IPS DF 6.9 (cell line): ENCODE measurements around the gene IL15.

Experiments used
- DNase-seq: peaks from one replicate; pipeline ENCODE4 v3.0.0-alpha.2; 2013; ENCODE audit warnings: low read depth, low spot score
- H3K27ac ChIP-seq: one replicate; pipeline ENCODE4 v1.5.1; 2013; ENCODE audit warnings: low read length, control low read depth
- H3K27me3 ChIP-seq: 2 replicates; pipeline ENCODE4 v1.6.1; 2013; ENCODE audit warnings: mild to moderate bottlenecking, low read length; ENCODE audit not compliant: control insufficient read depth, insufficient read depth
- H3K36me3 ChIP-seq: 2 replicates; pipeline ENCODE4 v1.6.1; 2013; ENCODE audit warnings: low read length; ENCODE audit not compliant: control insufficient read depth, insufficient read depth
- H3K4me1 ChIP-seq: 2 replicates; pipeline ENCODE4 v1.6.1; 2013; ENCODE audit warnings: low read length; ENCODE audit not compliant: control insufficient read depth, insufficient read depth
- H3K4me3 ChIP-seq: 2 replicates; pipeline ENCODE4 v1.5.1; 2013; ENCODE audit warnings: mild to moderate bottlenecking, low read length
- H3K9me3 ChIP-seq: 2 replicates; pipeline ENCODE4 v1.6.1; 2013; ENCODE audit warnings: low read length, inconsistent platforms; ENCODE audit not compliant: control insufficient read depth, insufficient read depth
- WGBS: extraction: QIAGEN DNeasy Blood & Tissue Kit; methylation state at CpG from one replicate; pipeline ENCODE4 v1.1.7; 2013; ENCODE audit warnings: mixed read lengths, missing lambda C conversion rate; ENCODE audit not compliant: insufficient read length, insufficient coverage; 5-methylcytosine and 5-hydroxymethylcytosine counted together

IL15 gene

GRCh38 chr4:141692081-141692480, 55.7 kb downstream of the IL15 start:
- H3K4me3 ChIP-seq: no peak overlapping the region
- H3K36me3 ChIP-seq: no peaks in the 10 kb centered on the region
- no peaks in the 10 kb centered on the region for H3K27me3 ChIP-seq
- no peaks in the 10 kb centered on the region for H3K9me3 ChIP-seq
- H3K4me1 ChIP-seq: no peaks in the 10 kb centered on the region
- no CpG with 5 or more reads among the region's 2 CpGs for WGBS
- DNase-seq: no peak
- no peak overlapping the region for H3K27ac ChIP-seq

DNA sequence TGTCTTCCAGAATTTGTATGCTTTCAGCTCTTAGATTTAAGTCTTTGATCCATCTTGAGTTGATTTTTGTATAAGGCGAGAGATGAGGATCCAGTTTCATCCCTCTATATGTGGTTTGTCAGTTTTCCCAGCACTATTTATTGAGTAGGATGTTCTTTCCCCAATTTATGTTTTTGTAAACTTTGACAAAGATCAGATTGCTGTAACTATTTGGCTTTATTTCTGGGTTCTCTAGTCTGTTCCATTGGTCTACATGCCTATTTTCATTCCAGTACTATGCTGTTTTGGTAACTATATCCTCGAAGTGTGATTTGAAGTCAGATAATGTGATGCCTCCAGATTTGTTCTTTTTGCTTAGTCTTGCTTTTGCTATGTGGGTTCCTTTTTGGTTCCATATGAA, 60.7 kb downstream of the IL15 start:
- H3K36me3 ChIP-seq: no peaks in the 10 kb centered on the region
- H3K27me3 ChIP-seq: no peaks in the 10 kb centered on the region
- no CpG with 5 or more reads among the region's 2 CpGs for WGBS
- H3K9me3 ChIP-seq: no peaks in the 10 kb centered on the region
- H3K4me1 ChIP-seq: no peaks in the 10 kb centered on the region
- DNase-seq: no peak
- H3K27ac ChIP-seq: no peak overlapping the region
- no peak overlapping the region for H3K4me3 ChIP-seq

DNA sequence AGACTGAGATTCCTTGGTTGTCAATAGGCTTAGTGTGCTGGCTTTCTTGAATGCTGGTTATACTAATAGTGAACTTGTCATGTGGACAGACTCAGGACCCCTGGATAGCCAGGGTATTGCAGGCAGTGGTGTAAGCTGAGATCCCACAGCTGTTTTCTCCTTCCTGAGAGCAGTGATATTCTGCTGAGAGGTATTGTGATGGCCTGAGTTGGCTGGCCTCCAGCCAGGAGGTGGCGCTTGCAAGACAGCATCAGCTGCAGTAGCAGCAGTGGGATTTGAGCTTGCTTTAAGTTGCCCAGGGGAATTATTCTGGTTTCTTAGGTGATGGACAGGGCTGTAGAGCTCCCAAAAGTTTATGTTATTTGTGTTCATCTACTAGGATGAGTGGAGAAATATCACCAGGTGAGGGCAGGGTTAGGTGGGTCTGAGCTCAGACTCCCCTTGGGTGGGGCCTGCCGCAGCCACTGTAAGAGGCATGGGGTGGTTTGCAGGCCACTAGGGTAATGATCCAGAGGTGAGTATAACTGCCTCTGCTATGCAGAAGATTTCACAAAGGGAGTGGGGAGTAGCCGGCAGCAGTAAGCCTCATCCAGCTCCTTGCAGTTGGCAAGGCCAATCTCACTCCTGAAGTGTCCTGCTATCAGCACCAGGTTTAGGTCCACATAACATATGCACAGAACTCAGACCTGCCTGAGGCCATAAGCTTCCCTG, 66.2 kb downstream of the IL15 start:
- no CpG with 5 or more reads among the region's 3 CpGs for WGBS

DNA sequence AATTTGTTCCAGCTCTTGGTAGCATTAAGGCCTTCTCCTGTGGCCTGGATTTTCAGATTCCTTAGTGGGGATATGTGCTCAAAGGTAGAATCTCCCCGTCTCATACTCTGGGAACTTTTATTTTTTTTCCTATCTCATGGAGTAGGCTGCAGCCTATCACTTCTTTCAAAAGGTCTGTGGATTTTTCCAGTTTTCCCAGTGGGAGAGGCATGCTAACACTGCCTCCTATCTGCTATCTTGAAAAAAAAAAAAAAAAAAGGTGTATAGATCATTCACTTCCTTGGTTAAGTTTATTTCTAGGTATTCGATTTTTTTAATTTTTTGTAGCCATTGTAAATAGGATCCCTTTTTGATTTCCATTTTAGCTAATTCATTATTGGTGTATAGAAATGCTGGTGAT, 67.1 kb downstream of the IL15 start:
- Histone ChIP-seq H3K27ac (no peak overlapping the region), H3K4me3 (no peak overlapping the region), H3K4me1 (no peaks in the 10 kb centered on the region), H3K36me3 (no peaks in the 10 kb centered on the region), H3K27me3 (no peaks in the 10 kb centered on the region), H3K9me3 (no peaks in the 10 kb centered on the region)
- no peak for DNase-seq
- no CpG with 5 or more reads among the region's 2 CpGs for WGBS

More for the DNA sequence above, 66.2 kb downstream of the IL15 start:
- Histone ChIP-seq H3K36me3 (no peaks in the 10 kb centered on the region), H3K9me3 (no peaks in the 10 kb centered on the region), H3K27me3 (no peaks in the 10 kb centered on the region), H3K4me3 (no peak overlapping the region), H3K4me1 (no peaks in the 10 kb centered on the region), H3K27ac (no peak overlapping the region)
- no peak for DNase-seq

GRCh38 chr4:141705048-141705746, 68.8 kb downstream of the IL15 start:
- no CpG with 5 or more reads among the region's 2 CpGs for WGBS
- H3K9me3 ChIP-seq: no peaks in the 10 kb centered on the region
- no peak overlapping the region for H3K27ac ChIP-seq
- H3K27me3 ChIP-seq: no peaks in the 10 kb centered on the region
- DNase-seq: no peak
- no peaks in the 10 kb centered on the region for H3K36me3 ChIP-seq
- no peaks in the 10 kb centered on the region for H3K4me1 ChIP-seq
- H3K4me3 ChIP-seq: no peak overlapping the region

GRCh38 chr4:141705747-141706377, 69.5 kb downstream of the IL15 start:
- H3K4me3 ChIP-seq: no peak overlapping the region
- no peak overlapping the region for H3K27ac ChIP-seq
- H3K4me1 ChIP-seq: no peaks in the 10 kb centered on the region
- no peaks in the 10 kb centered on the region for H3K36me3 ChIP-seq
- no peaks in the 10 kb centered on the region for H3K27me3 ChIP-seq
- no CpG with 5 or more reads among the region's 1 CpG for WGBS
- DNase-seq: no peak
- H3K9me3 ChIP-seq: no peaks in the 10 kb centered on the region

- Histone ChIP-seq H3K4me3 (no peak overlapping the region), H3K27ac (no peak overlapping the region), H3K27me3 (no peaks in the 10 kb centered on the region), H3K4me1 (no peaks in the 10 kb centered on the region), H3K36me3 (no peaks in the 10 kb centered on the region), H3K9me3 (no peaks in the 10 kb centered on the region)
- no peak for DNase-seq
- no CpG with 5 or more reads among the region's 3 CpGs for WGBS
Observed at GRCh38 chr4:141706445-141706844, 70.1 kb downstream of the IL15 start.

GRCh38 chr4:141711211-141711610, 74.8 kb downstream of the IL15 start:
- no peak for DNase-seq
- Histone ChIP-seq H3K27ac (no peak overlapping the region), H3K27me3 (no peaks in the 10 kb centered on the region), H3K9me3 (no peaks in the 10 kb centered on the region), H3K4me1 (no peaks in the 10 kb centered on the region), H3K4me3 (no peak overlapping the region), H3K36me3 (no peaks in the 10 kb centered on the region)
- no CpG with 5 or more reads among the region's 1 CpG for WGBS

- H3K27ac ChIP-seq: no peak overlapping the region
Observed at GRCh38 chr4:141713185-141713584, 76.8 kb downstream of the IL15 start.

GRCh38 chr4:141713771-141714445, 77.5 kb downstream of the IL15 start:
- no peaks in the 10 kb centered on the region for H3K27me3 ChIP-seq
- no peaks in the 10 kb centered on the region for H3K4me1 ChIP-seq
- H3K36me3 ChIP-seq: no peaks in the 10 kb centered on the region
- no peak overlapping the region for H3K27ac ChIP-seq
- H3K9me3 ChIP-seq: no peaks in the 10 kb centered on the region
- DNase-seq: no peak
- H3K4me3 ChIP-seq: no peak overlapping the region
- no CpG with 5 or more reads among the region's 3 CpGs for WGBS

More at GRCh38 chr4:141713185-141713584, 76.8 kb downstream of the IL15 start:
- DNase-seq: no peak
- Histone ChIP-seq H3K4me3 (no peak overlapping the region), H3K36me3 (no peaks in the 10 kb centered on the region), H3K4me1 (no peaks in the 10 kb centered on the region), H3K27me3 (no peaks in the 10 kb centered on the region), H3K9me3 (no peaks in the 10 kb centered on the region)
- 100% methylated on average over 1 of the region's 4 CpGs for WGBS
